Activated T-cell treated with anti-CD3 and anti-CD28 coated beads, Interleukin-2, amount 50 U/mL, for 48 hours (primary cell): Measurements from ENCODE around the gene SPTLC3.

Source experiments
- DNase-seq, 2 experiments: peaks; one replicate each; pipeline ENCODE4 v3.0.0-alpha.2; 2020

Gene SPTLC3

GRCh38 chr20:13034936-13035335 is 26.2 kb downstream of the SPTLC3 start:
- DNase-seq, result no peak

- DNase-seq, result no peak
Observed at GRCh38 chr20:13035399-13036152, 26.8 kb downstream of the SPTLC3 start.

GRCh38 chr20:13037727-13038126 is 29.0 kb downstream of the SPTLC3 start:
- no peak for DNase-seq

- DNase-seq, result no peak
Observed at GRCh38 chr20:13041574-13042457, 33.0 kb downstream of the SPTLC3 start.

- no peak for DNase-seq
Observed at GRCh38 chr20:13042458-13042794, 33.7 kb downstream of the SPTLC3 start.

GRCh38 chr20:13046409-13046808 is 37.6 kb downstream of the SPTLC3 start:
- DNase-seq, result no peak

GRCh38 chr20:13054011-13054410 is 45.2 kb downstream of the SPTLC3 start:
- no peak for DNase-seq

GRCh38 chr20:13058666-13059389 is 50.1 kb downstream of the SPTLC3 start:
- DNase-seq, result no peak

- no peak for DNase-seq
Observed at GRCh38 chr20:13059398-13060136, 50.8 kb downstream of the SPTLC3 start.

- no peak for DNase-seq
Observed at GRCh38 chr20:13060327-13060726, 51.6 kb downstream of the SPTLC3 start.

GRCh38 chr20:13061381-13061780 is 52.6 kb downstream of the SPTLC3 start:
- DNase-seq, result no peak

GRCh38 chr20:13062789-13063188 is 54.0 kb downstream of the SPTLC3 start:
- no peak for DNase-seq

- DNase-seq, result no peak
Observed at GRCh38 chr20:13068336-13068735, 59.6 kb downstream of the SPTLC3 start.

- no peak for DNase-seq
Observed at GRCh38 chr20:13081877-13082276, 73.1 kb downstream of the SPTLC3 start.

GRCh38 chr20:13082378-13082777 is 73.6 kb downstream of the SPTLC3 start:
- no peak for DNase-seq

- DNase-seq, result no peak
Observed at GRCh38 chr20:13085275-13085674, 76.5 kb downstream of the SPTLC3 start.

- no peak for DNase-seq
Observed at GRCh38 chr20:13089950-13090469, 81.2 kb downstream of the SPTLC3 start.

GRCh38 chr20:13092111-13092510 is 83.3 kb downstream of the SPTLC3 start:
- no peak for DNase-seq

GRCh38 chr20:13094976-13095375 is 86.2 kb downstream of the SPTLC3 start:
- DNase-seq, result no peak

- no peak for DNase-seq
Observed at GRCh38 chr20:13098720-13099355, 90.1 kb downstream of the SPTLC3 start.

GRCh38 chr20:13099676-13100075 is 90.9 kb downstream of the SPTLC3 start:
- no peak for DNase-seq

GRCh38 chr20:13101276-13101675 is 92.5 kb downstream of the SPTLC3 start:
- no peak for DNase-seq
